Sigmoid colon (tissue), 4 donors: Measurements from ENCODE around the gene ALDH3B2.

Experiments
- CTCF ChIP-seq, 4 experiments: fragments of 450-650 bp in 3 of 4; fragments of 200-600 bp in 1 of 4; IDR thresholded peaks; one replicate each; pipeline ENCODE4 v1.5.1; 2016 to 2019; ENCODE audit warnings: antibody characterized with exemption in 4 of 4, mild to moderate bottlenecking in 3 of 4, moderate library complexity in 2 of 4
- POLR2A ChIP-seq, 2 donors: fragments of 450-650 bp; IDR thresholded peaks; one replicate each; pipeline ENCODE4 v1.6.1; 2016; ENCODE audit warnings: antibody characterized with exemption in 2 of 2, mild to moderate bottlenecking in 2 of 2, moderate library complexity in 2 of 2
- POLR2AphosphoS5 ChIP-seq, 4 donors: sonication (generic); formaldehyde crosslinking; IDR thresholded peaks; one replicate each; pipeline ENCODE4 v1.6.1; 2017; ENCODE audit warnings: antibody characterized with exemption in 4 of 4

- TF ChIP-seq POLR2A (IDR thresholded peaks at IDR 0.05) = no peak
- no peak for TF ChIP-seq CTCF (IDR thresholded peaks at IDR 0.05)
- TF ChIP-seq POLR2AphosphoS5 (IDR thresholded peaks at IDR 0.05) = no peak
Observed at GRCh38 chr11:67700141-67700540, 25.7 kb upstream of the ALDH3B2 start.
